ENCODE data around the gene PARP12. TPM values are rescaled to one million over a fixed set of nuclear protein-coding genes. Genes with fewer than 3 reads are reported as not detected.

PARP12 gene
- total RNA-seq, 2 donors from 2014 or later: 21.9 to 46.4 TPM

DNA sequence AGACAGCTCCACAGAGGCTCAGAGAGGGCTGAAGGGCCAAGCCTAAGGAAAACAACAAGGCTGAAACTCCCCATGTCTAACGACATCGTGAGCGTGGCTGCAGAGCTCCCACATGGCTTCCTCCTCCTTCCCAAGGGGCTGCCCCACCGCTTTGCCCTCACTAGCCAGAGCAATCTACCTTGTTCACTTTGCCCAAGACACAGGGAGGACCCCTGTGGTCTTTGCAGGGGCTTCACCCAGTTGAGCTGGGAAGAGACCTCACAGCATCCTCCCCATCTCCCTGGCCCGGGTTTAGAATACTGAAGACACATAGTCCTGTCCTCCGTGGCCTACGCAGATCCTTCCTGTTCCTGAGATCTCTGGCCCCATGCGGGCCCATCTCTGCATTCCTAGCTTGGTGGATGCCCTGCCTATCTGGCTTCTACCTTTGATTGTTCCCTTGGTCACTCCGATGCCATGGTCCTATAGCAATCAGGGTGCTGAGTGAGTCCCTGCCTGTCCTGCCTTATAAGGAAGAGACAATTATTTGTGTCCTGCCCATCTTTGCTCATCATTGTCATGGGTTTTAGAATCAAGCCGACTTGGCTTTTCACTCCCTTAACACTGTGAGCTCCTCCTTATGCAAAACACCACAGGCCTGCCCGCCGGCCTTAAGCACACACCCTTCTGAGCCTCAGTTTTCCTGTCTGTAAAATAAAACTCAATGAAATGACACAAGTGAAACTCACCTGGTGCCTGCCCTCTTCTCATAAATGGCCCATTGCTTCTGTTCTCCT is 73.2 kb downstream of the PARP12 start:
- TF ChIP-seq POLR2A (IDR thresholded peaks at IDR 0.05) (no peak), POLR2AphosphoS5 (IDR thresholded peaks at IDR 0.05) (no peak)
- TF ChIP-seq, protein P1, sequence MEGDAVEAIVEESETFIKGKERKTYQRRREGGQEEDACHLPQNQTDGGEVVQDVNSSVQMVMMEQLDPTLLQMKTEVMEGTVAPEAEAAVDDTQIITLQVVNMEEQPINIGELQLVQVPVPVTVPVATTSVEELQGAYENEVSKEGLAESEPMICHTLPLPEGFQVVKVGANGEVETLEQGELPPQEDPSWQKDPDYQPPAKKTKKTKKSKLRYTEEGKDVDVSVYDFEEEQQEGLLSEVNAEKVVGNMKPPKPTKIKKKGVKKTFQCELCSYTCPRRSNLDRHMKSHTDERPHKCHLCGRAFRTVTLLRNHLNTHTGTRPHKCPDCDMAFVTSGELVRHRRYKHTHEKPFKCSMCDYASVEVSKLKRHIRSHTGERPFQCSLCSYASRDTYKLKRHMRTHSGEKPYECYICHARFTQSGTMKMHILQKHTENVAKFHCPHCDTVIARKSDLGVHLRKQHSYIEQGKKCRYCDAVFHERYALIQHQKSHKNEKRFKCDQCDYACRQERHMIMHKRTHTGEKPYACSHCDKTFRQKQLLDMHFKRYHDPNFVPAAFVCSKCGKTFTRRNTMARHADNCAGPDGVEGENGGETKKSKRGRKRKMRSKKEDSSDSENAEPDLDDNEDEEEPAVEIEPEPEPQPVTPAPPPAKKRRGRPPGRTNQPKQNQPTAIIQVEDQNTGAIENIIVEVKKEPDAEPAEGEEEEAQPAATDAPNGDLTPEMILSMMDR (IDR thresholded peaks at IDR 0.05): no peak
- DNase-seq (ENCODE audit: low spot score): no peak
- WGBS: 88% methylated on average over 12 of the region's 12 CpGs
- Histone ChIP-seq H3K27ac (no peak overlapping the region), H3K27me3 (replicated peaks; ENCODE audit: insufficient read depth) (no peaks in the 10 kb centered on the region), H3K36me3 (no peaks in the 10 kb centered on the region), H3K4me3 (no peak overlapping the region), H3K9me3 (no peaks in the 10 kb centered on the region), H3K4me1 (replicated peaks) (no peaks in the 10 kb centered on the region)
- intact Hi-C loops (cut with DNase I): no loop called here

DNA sequence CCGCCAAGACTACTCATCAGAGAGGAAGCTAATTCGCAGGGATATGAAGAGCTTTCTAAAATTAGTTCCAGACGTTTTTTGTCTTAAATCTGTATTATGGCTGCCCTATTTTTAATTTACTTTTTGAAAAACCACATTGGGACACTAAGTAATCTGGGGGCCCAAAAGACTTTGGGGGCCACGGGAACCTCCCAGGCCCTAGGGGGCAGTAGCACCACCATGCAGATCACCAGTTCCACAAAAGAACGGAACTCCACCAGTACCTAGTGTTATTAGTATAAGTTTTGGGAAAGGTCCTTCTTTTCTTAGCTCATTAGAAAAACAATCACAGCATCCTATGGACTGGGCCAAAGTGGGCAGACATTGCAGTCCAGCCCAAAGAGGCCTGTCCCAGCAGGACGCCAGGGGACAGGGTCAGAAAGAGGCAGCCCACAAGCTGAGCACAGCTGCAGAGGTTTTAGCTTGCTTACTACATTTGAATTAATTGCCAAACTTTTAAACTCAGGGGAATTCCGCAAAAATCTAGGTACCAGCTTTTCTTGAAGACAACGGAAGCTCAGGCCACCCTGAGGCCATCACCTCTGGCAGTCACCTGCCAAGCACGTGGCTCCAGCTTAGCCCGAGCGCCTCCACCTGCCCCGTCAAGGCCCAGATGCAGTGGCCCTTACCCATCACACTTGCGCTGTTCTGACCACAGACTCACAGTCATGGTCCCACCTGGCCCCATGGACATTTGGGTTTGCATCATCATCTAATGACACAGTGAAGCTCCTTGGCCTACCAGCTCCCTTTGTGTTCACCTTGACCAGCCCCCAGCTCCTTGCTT is 74.8 kb downstream of the PARP12 start:
- 79% methylated on average over 13 of the region's 13 CpGs for WGBS

DNA sequence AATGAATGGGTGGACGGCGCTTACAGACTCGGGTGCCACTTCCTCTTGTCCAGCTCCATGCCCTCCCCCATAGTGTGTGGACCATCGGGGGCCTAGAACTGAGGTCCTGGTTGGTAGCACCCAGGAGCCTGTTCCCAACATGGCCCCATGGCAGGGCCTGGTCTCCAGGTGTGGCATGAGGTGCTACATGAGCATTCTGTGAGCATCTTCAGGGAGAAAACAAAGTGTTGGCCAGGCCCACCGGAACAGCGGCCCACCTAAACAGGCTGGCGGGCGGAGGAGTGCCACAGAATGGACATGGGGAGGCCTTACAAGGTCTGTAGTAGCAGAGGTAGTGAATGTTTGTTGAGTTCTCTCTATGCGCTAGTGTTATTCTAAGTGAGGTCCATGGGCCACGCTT is 76.9 kb downstream of the PARP12 start:
- WGBS: 92% methylated on average over 10 of the region's 10 CpGs
- intact Hi-C loops (cut with DNase I): no loop called here

More for the DNA sequence above, 74.8 kb downstream of the PARP12 start:
- Histone ChIP-seq H3K4me1 (replicated peaks) (no peaks in the 10 kb centered on the region), H3K27ac (no peak overlapping the region), H3K36me3 (no peaks in the 10 kb centered on the region), H3K9me3 (no peaks in the 10 kb centered on the region), H3K4me3 (no peak overlapping the region), H3K27me3 (replicated peaks; ENCODE audit: insufficient read depth) (no peaks in the 10 kb centered on the region)
- DNase-seq (ENCODE audit: low spot score): no peak
- intact Hi-C loops (cut with DNase I): no loop called here
- no peak for TF ChIP-seq POLR2A (IDR thresholded peaks at IDR 0.05)

DNA sequence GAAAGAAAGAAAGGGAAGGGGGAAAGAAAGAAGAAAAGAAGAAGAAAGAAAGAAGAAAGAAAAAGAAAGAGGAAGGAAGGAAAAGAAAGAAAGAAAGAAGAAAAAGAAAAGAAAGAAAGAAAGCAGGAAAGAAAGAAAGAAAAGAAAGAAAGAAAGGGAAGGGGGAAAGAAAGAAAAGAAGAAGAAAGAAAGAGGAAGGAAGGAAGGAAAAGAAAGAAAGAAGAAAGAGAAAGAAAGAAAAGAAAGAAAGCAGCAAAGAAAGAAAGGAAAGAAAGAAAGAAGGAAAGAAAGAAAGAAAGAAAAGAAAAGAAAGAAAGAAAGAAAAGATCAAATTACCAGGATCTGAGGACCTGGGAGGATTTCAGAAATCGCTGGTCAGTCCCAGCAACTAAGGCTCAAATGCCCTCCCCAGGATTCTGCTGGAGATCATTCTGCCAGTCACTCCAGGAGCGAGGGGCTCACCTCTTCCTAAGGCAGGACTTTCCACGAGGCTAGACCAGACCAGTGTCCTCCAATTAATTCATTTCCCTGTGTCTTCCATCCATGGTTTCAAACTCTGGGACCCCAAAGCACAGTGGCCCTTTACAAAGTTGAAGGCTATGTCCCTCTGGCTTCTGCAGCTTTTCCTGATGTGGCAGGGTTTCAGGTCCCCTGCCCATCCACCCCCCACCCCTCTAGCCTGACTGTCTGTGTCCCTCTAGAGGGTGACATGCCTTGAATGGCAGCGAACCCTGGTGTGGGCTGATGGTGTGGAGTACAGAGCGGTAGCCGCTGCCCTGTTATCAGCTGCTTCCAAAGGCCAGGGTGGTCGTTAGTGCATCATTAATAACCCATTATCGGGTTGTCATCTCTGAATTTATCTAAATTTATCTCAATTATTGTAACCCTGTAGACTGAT is 77.9 kb downstream of the PARP12 start:
- WGBS: 77% methylated on average over 8 of the region's 8 CpGs
- intact Hi-C loops (cut with DNase I): no loop called here
- Histone ChIP-seq H3K36me3 (no peaks in the 10 kb centered on the region), H3K27ac (no peak overlapping the region), H3K4me1 (replicated peaks) (no peaks in the 10 kb centered on the region), H3K4me3 (no peak overlapping the region), H3K27me3 (replicated peaks; ENCODE audit: insufficient read depth) (no peaks in the 10 kb centered on the region), H3K9me3 (no peaks in the 10 kb centered on the region)
- TF ChIP-seq POLR2AphosphoS5 (IDR thresholded peaks at IDR 0.05): no peak
- TF ChIP-seq, protein P1 (IDR thresholded peaks at IDR 0.05): no peak
- TF ChIP-seq POLR2A (IDR thresholded peaks at IDR 0.05): no peak
- DNase-seq (ENCODE audit: low spot score): no peak

More for the DNA sequence above, 76.9 kb downstream of the PARP12 start:
- Histone ChIP-seq H3K36me3 (no peaks in the 10 kb centered on the region), H3K4me3 (no peak overlapping the region), H3K4me1 (replicated peaks) (no peaks in the 10 kb centered on the region), H3K9me3 (no peaks in the 10 kb centered on the region), H3K27ac (no peak overlapping the region), H3K27me3 (replicated peaks; ENCODE audit: insufficient read depth) (no peaks in the 10 kb centered on the region)
- TF ChIP-seq POLR2A (IDR thresholded peaks at IDR 0.05) (no peak), POLR2AphosphoS5 (IDR thresholded peaks at IDR 0.05) (no peak)
- TF ChIP-seq, protein P1 (IDR thresholded peaks at IDR 0.05): no peak
- DNase-seq (ENCODE audit: low spot score): no peak

All from prostate gland (tissue), 2 donors.